Stomach (tissue), 19 donors: ENCODE measurements around the gene ABCA9. TPM values are rescaled to one million over a fixed set of nuclear protein-coding genes. Genes with fewer than 3 reads are reported as not detected.

ENCODE experiments used
- DNase-seq, 2 donors: peaks; one replicate each; pipeline versions ENCODE4 v3.0.0 to v3.0.0-alpha.2; 2013 to 2019
- H3K27ac ChIP-seq, 5 donors: fragments of 200-600 bp in 4 of 5; sonication (generic) in 4 of 5; one replicate each; pipeline ENCODE4 v1.5.1; 2013 to 2019; ENCODE audit warnings: mild to moderate bottlenecking in 1 of 5, moderate library complexity in 1 of 5
- H3K27me3 ChIP-seq, 3 donors: fragments of 200-600 bp; sonication (generic); one replicate each; pipeline ENCODE4 v1.5.1; 2017 to 2019; ENCODE audit warnings: mixed run types in 1 of 3
- H3K36me3 ChIP-seq, 4 donors: fragments of 200-600 bp; sonication (generic); 1 replicate in 3 of 4; 2 replicates in 1 of 4; pipeline ENCODE4 v1.5.1; 2016 to 2019
- H3K4me1 ChIP-seq, 4 donors: fragments of 200-600 bp; sonication (generic); one replicate each; pipeline ENCODE4 v1.5.1; 2016 to 2019
- H3K4me3 ChIP-seq, 4 donors: fragments of 200-600 bp; sonication (generic) in 3 of 4; one replicate each; pipeline ENCODE4 v1.5.1; 2016 to 2019; ENCODE audit warnings: mild to moderate bottlenecking in 1 of 4
- H3K9me3 ChIP-seq, 4 donors: fragments of 200-600 bp; sonication (generic); one replicate each; pipeline ENCODE4 v1.5.1; 2016 to 2019
- CTCF ChIP-seq, 7 experiments: fragments of 450-650 bp in 4 of 7; fragments of 200-600 bp in 3 of 7; sonication (generic) in 3 of 7; IDR thresholded peaks; one replicate each; pipeline ENCODE4 v1.5.1; 2016 to 2019; ENCODE audit warnings: antibody characterized with exemption in 7 of 7, control low read depth in 2 of 7, mild to moderate bottlenecking in 1 of 7
- EP300 ChIP-seq: sonication (generic); formaldehyde crosslinking; IDR thresholded peaks from one replicate; pipeline ENCODE4 v1.6.1; 2017; ENCODE audit warnings: antibody characterized with exemption
- POLR2A ChIP-seq, 4 donors: fragments of 450-650 bp; IDR thresholded peaks; one replicate each; pipeline ENCODE4 v1.6.1; 2016; ENCODE audit warnings: antibody characterized with exemption in 4 of 4, control low read depth in 2 of 4, mild to moderate bottlenecking in 1 of 4, moderate library complexity in 1 of 4
- POLR2AphosphoS5 ChIP-seq, 3 donors: sonication (generic); formaldehyde crosslinking; IDR thresholded peaks; one replicate each; pipeline ENCODE4 v1.6.1; 2016; ENCODE audit warnings: antibody characterized with exemption in 3 of 3
- WGBS, 5 donors: extraction: QIAGEN DNeasy Blood & Tissue Kit in 3 of 5; methylation state at CpG; one replicate each; pipeline versions ENCODE4 v1.1.5 to v1.1.7; 2013 to 2018; 5-methylcytosine and 5-hydroxymethylcytosine counted together
- intact Hi-C: fragments of 100-400 bp; cut with DNase I; formaldehyde crosslinking; loops from one replicate; pipeline ENCODE4 v1.15.1; 2023; ENCODE audit warnings: low total_unique reads
- long read RNA-seq, 10 donors: transcript quantifications; one replicate each; lab custom pipeline, GENCODE V29; 2026
- polyA plus RNA-seq, 3 donors: library from polyadenylated mRNA; stranded (reverse); fragments of 200-250 nt; gene quantifications; one replicate each; pipeline ENCODE4 v1.2.3, GENCODE V29; 2013
- total RNA-seq, 5 donors: library from RNA; depleted of rRNA; stranded (reverse); fragments of >200 nt; gene quantifications; one replicate each; pipeline versions ENCODE4 v1.1.0 to v1.2.3, GENCODE V29; 2014 to 2016
- donor health status: healthy with polysubstance abuse.
- donor health status: Bipolar disorder and iron deficiency.
- donor health status: healthy.

The ABCA9 gene
- total RNA-seq = 10 to 100 TPM in 3 of 5 donors, 1 to 10 TPM in 2; 4.1 to 38.5 (median 30.4) TPM
- polyA plus RNA-seq = 1 to 10 TPM; 1.4 to 2.3 (median 1.7) TPM
- long read RNA-seq, donor 1 = 0 reads
- long read RNA-seq, donor 2 = 0 reads
- long read RNA-seq, donor 3 = 0 reads
- long read RNA-seq, donor 4 = 0 reads
- long read RNA-seq, donor 5 = 0 reads
- long read RNA-seq, donor 6 = 0 reads
- long read RNA-seq, donor 7 = 0 reads
- long read RNA-seq, donor 8 = 0 reads
- long read RNA-seq, donor 9 = 0 reads
- long read RNA-seq, donor 10 = 0 reads

- Histone ChIP-seq H3K4me1 (no peaks in the 10 kb centered on the region), H3K27me3 (no peaks in the 10 kb centered on the region), H3K27ac (no peak within 1 kb of the TSS), H3K9me3 (no peaks in the 10 kb centered on the region), H3K4me3 (no peak within 1 kb of the TSS), H3K36me3 (no peaks in the 10 kb centered on the region)
- peak in 1 of 2 donors; percentile 81 for DNase-seq
- TF ChIP-seq POLR2AphosphoS5 (IDR thresholded peaks at IDR 0.05) = peak in 2 of 3 donors; percentile 10 to 46
- no peak for TF ChIP-seq CTCF (IDR thresholded peaks at IDR 0.05)
- WGBS, 5 donors = 8 to 30% (median 18%) methylated on average over 2 of the region's 2 CpGs
- intact Hi-C loops = no loop called here
These were observed at the start of gene ABCA9 for GRCh38 chr17:69060822-69061221. Gene ABCA9, minus strand, starts transcription at chr17:69060927. Its CDS starts 9,801 bp downstream, at chr17:69051126.

GRCh38 chr17:69105907-69106730 lies 45.4 kb upstream of the ABCA9 start:
- Histone ChIP-seq H3K36me3 (peaks cover 0 to 9% (median 6%) of the 10 kb centered on the region in 4 donors), H3K27me3 (no peaks in the 10 kb centered on the region), H3K4me3 (no peak overlapping the region), H3K4me1 (peaks cover 0 to 9% (median 4%) of the 10 kb centered on the region in 4 donors), H3K27ac (no peak overlapping the region), H3K9me3 (no peaks in the 10 kb centered on the region)
- no peak for DNase-seq
- no peak for TF ChIP-seq POLR2AphosphoS5 (IDR thresholded peaks at IDR 0.05)
- TF ChIP-seq CTCF (IDR thresholded peaks at IDR 0.05) = no peak
- no peak for TF ChIP-seq EP300
- no peak for TF ChIP-seq POLR2A (IDR thresholded peaks at IDR 0.05)
- intact Hi-C loops = no loop called here
- 68 to 82% (median 71%) methylated on average over 10 of the region's 10 CpGs for WGBS, 5 donors

- H3K36me3 ChIP-seq = peaks cover 0 to 11% (median 0%) of the 10 kb centered on the region in 4 donors
- peaks cover 0 to 9% (median 4%) of the 10 kb centered on the region in 4 donors for H3K4me1 ChIP-seq
- TF ChIP-seq POLR2AphosphoS5 (IDR thresholded peaks at IDR 0.05) (no peak), CTCF (IDR thresholded peaks at IDR 0.05) (no peak), POLR2A (IDR thresholded peaks at IDR 0.05) (no peak), EP300 (no peak)
- H3K9me3 ChIP-seq = no peaks in the 10 kb centered on the region
- no peaks in the 10 kb centered on the region for H3K27me3 ChIP-seq
- intact Hi-C loops = no loop called here
- peak in 1 of 2 donors; percentile 63 for DNase-seq
- H3K27ac ChIP-seq = no peak overlapping the region
- H3K4me3 ChIP-seq = no peak overlapping the region
- WGBS, 5 donors = 34 to 58% (median 49%) methylated on average over 9 of the region's 9 CpGs
These were observed 43.0 kb upstream of the ABCA9 start for GRCh38 chr17:69103557-69104233.

- no peaks in the 10 kb centered on the region for H3K27me3 ChIP-seq
- H3K27ac ChIP-seq = no peak overlapping the region
- H3K9me3 ChIP-seq = no peaks in the 10 kb centered on the region
- DNase-seq = no peak
- peaks cover 0 to 20% (median 9%) of the 10 kb centered on the region in 4 donors for H3K36me3 ChIP-seq
- TF ChIP-seq POLR2A (IDR thresholded peaks at IDR 0.05) = no peak
- TF ChIP-seq EP300 = no peak
- no peak for TF ChIP-seq CTCF (IDR thresholded peaks at IDR 0.05)
- no peak for TF ChIP-seq POLR2AphosphoS5 (IDR thresholded peaks at IDR 0.05)
- intact Hi-C loops = no loop called here
- 86 to 93% (median 90%) methylated on average over 4 of the region's 4 CpGs for WGBS, 5 donors
- H3K4me3 ChIP-seq = no peak overlapping the region
- peaks cover 0 to 3% (median 0%) of the 10 kb centered on the region in 4 donors for H3K4me1 ChIP-seq
These were observed 37.9 kb upstream of the ABCA9 start for GRCh38 chr17:69098625-69099024.
